A549 (cell line): Measurements from ENCODE around the gene C1orf50. TPM values are rescaled to one million over a fixed set of nuclear protein-coding genes. Genes with fewer than 3 reads are reported as not detected.

Experiments used
- ATAC-seq, 2 experiments: fragments of 200-7000 bp in 1 of 2; fragments of >200 bp in 1 of 2; cut with Nextera tagmentation in 1 of 2; cut with Tn5 transposase in 1 of 2; 3 replicates each; pipeline versions ENCODE4 v1.8.0 to v1.9.1; 2018 to 2020; ENCODE audit warnings: mild to moderate bottlenecking in 1 of 2, moderate library complexity in 1 of 2
- CTCF ChIA-PET: fragments of 300-600 bp; sonication (Branson Sonifier 250); formaldehyde crosslinking; extraction: SDS; loops from one replicate; lab custom pipeline; 2021; ENCODE audit warnings: antibody characterized with exemption, inconsistent platforms; lab: Yijun Ruan, JAX
- POLR2A ChIA-PET: fragments of 350-600 bp; formaldehyde crosslinking; extraction: SDS; loops from one replicate; lab custom pipeline; 2021; ENCODE audit warnings: antibody characterized with exemption, inconsistent platforms; lab: Yijun Ruan, JAX
- DNase-seq, 2 experiments: peaks; one replicate each; pipeline versions ENCODE4 v3.0.0 to v3.0.0-alpha.2; 2011 to 2016; ENCODE audit warnings: low read depth in 1 of 2, low spot score in 1 of 2
- FAIRE-seq: peaks from 2 replicates; lab custom pipeline; 2011; peaks lifted over from hg19 to GRCh38; lab: Jason Lieb, UNC
- H3K27ac ChIP-seq, 2 experiments: fragments of >200 bp; sonication (Bioruptor Twin); formaldehyde crosslinking; 3 replicates each; pipeline ENCODE4 v1.5.1; 2016 to 2017
- H3K4me1 ChIP-seq: fragments of >200 bp; sonication (Bioruptor Twin); formaldehyde crosslinking; 3 replicates; pipeline ENCODE4 v1.6.1; 2016
- H3K4me2 ChIP-seq: fragments of >200 bp; sonication (Bioruptor Twin); formaldehyde crosslinking; 3 replicates; pipeline ENCODE4 v1.6.1; 2016
- H3K4me3 ChIP-seq: fragments of >200 bp; sonication (Bioruptor Twin); formaldehyde crosslinking; 3 replicates; pipeline ENCODE4 v1.5.1; 2016
- H3K9me3 ChIP-seq: fragments of >200 bp; sonication (Bioruptor Twin); formaldehyde crosslinking; 3 replicates; pipeline ENCODE4 v1.6.1; 2016
- BCL3 ChIP-seq: fragments of >200 bp; sonication (Bioruptor Twin); formaldehyde crosslinking; IDR thresholded peaks from 3 replicates; pipeline ENCODE4 v1.6.1; 2016
- CBX8 ChIP-seq: fragments of 200-600 bp; sonication (generic); IDR thresholded peaks from 2 replicates; pipeline ENCODE4 v1.6.1; 2016
- CHD4 ChIP-seq: fragments of 200-600 bp; sonication (generic); IDR thresholded peaks from 2 replicates; pipeline ENCODE4 v1.6.1; 2016; ENCODE audit warnings: antibody characterized with exemption, mild to moderate bottlenecking, borderline replicate concordance
- E2F6 ChIP-seq: IDR thresholded peaks from 2 replicates; pipeline ENCODE4 v1.6.1; 2012; ENCODE audit warnings: low read depth, borderline replicate concordance
- EHF ChIP-seq: fragments of 250-450 bp; sonication (Bioruptor Pico); IDR thresholded peaks from 2 replicates; pipeline ENCODE4 v1.5.0; 2020; ENCODE audit warnings: mild to moderate bottlenecking
- ESRRA ChIP-seq: fragments of 150-350 bp; IDR thresholded peaks from 2 replicates; pipeline ENCODE4 v1.6.1; 2014; ENCODE audit warnings: mild to moderate bottlenecking, low read length, borderline replicate concordance
- FOXS1 ChIP-seq: fragments of 250-450 bp; sonication (Bioruptor Pico); IDR thresholded peaks from 2 replicates; pipeline ENCODE4 v1.5.0; 2020; ENCODE audit warnings: mild to moderate bottlenecking, moderate library complexity
- HDAC2 ChIP-seq: fragments of 200-600 bp; sonication (generic); IDR thresholded peaks from 2 replicates; pipeline ENCODE4 v1.6.1; 2016
- HES2 ChIP-seq: fragments of >200 bp; sonication (Bioruptor Twin); formaldehyde crosslinking; IDR thresholded peaks from 2 replicates; pipeline ENCODE4 v1.6.1; 2016
- HEYL ChIP-seq: fragments of 250-450 bp; sonication (Bioruptor Pico); IDR thresholded peaks from 2 replicates; pipeline ENCODE4 v1.8.0; 2021; ENCODE audit warnings: mild to moderate bottlenecking, moderate library complexity
- JUNB ChIP-seq: fragments of >200 bp; sonication (Bioruptor Twin); formaldehyde crosslinking; IDR thresholded peaks from 2 replicates; pipeline ENCODE4 v1.6.1; 2016
- KDM5A ChIP-seq: fragments of 200-600 bp; sonication (generic); IDR thresholded peaks from 2 replicates; pipeline ENCODE4 v1.6.1; 2016; ENCODE audit warnings: antibody characterized with exemption, mild to moderate bottlenecking
- MAFK ChIP-seq: fragments of 450-650 bp; IDR thresholded peaks from 2 replicates; pipeline ENCODE4 v1.6.1; 2014; ENCODE audit not compliant: partially characterized antibody
- MAZ ChIP-seq: fragments of 150-350 bp; IDR thresholded peaks from 2 replicates; pipeline ENCODE4 v1.6.1; 2014; ENCODE audit warnings: antibody characterized with exemption, low read depth, low read length, borderline replicate concordance
- MYC ChIP-seq: IDR thresholded peaks from 2 replicates; pipeline ENCODE4 v1.6.1; 2012; ENCODE audit warnings: mild to moderate bottlenecking, inconsistent platforms, low read length, improper control_type of control experiment, borderline replicate concordance
- NR3C1 ChIP-seq: fragments of >200 bp; sonication (Bioruptor Twin); formaldehyde crosslinking; IDR thresholded peaks from 3 replicates; pipeline ENCODE4 v1.6.1; 2017
- PBX3 ChIP-seq: IDR thresholded peaks from 2 replicates; pipeline ENCODE4 v1.6.1; 2012
- POLR2AphosphoS2 ChIP-seq: conservative IDR thresholded peaks from 2 replicates; pipeline ENCODE4 v1.6.1; 2012; ENCODE audit warnings: low read length, improper control_type of control experiment, inconsistent platforms
- RAD21 ChIP-seq, 2 experiments: fragments of >200 bp in 1 of 2; sonication (Bioruptor Twin) in 1 of 2; formaldehyde crosslinking in 1 of 2; IDR thresholded peaks in 1 of 2; conservative IDR thresholded peaks in 1 of 2; 2 replicates in 1 of 2; 3 replicates in 1 of 2; pipeline ENCODE4 v1.6.1; 2012 to 2018; ENCODE audit warnings: inconsistent platforms in 1 of 2
- RARB ChIP-seq: fragments of 250-450 bp; sonication (Bioruptor Pico); IDR thresholded peaks from 2 replicates; pipeline ENCODE4 v1.8.0; 2021; ENCODE audit warnings: mild to moderate bottlenecking, moderate library complexity
- RCOR1 ChIP-seq: fragments of 150-350 bp; IDR thresholded peaks from 2 replicates; pipeline ENCODE4 v1.6.1; 2014; ENCODE audit warnings: antibody characterized with exemption, low read length, low read depth
- REST ChIP-seq: fragments of 200-600 bp; sonication (generic); IDR thresholded peaks from 2 replicates; pipeline ENCODE4 v1.6.1; 2016; ENCODE audit warnings: antibody characterized with exemption, mild to moderate bottlenecking, moderate library complexity
- RFX5 ChIP-seq: fragments of 450-650 bp; IDR thresholded peaks from 2 replicates; pipeline ENCODE4 v1.7.1; 2014; ENCODE audit warnings: antibody characterized with exemption, mild to moderate bottlenecking, moderate library complexity
- RNF2 ChIP-seq: fragments of 200-600 bp; sonication (generic); IDR thresholded peaks from 2 replicates; pipeline ENCODE4 v1.6.1; 2016; ENCODE audit warnings: low read depth, mild to moderate bottlenecking, antibody characterized with exemption, moderate library complexity, borderline replicate concordance
- ZC3H11A ChIP-seq: fragments of 450-650 bp; IDR thresholded peaks from 2 replicates; pipeline ENCODE4 v1.6.1; 2014; ENCODE audit warnings: antibody characterized with exemption, mild to moderate bottlenecking
- ZSCAN20 ChIP-seq: fragments of 250-450 bp; sonication (Bioruptor Pico); IDR thresholded peaks from 2 replicates; pipeline ENCODE4 v1.8.0; 2022; ENCODE audit warnings: mild to moderate bottlenecking, moderate library complexity
- WGBS: methylation state at CpG from one replicate; pipeline ENCODE4 v1.1.6; 2017; ENCODE audit errors: missing lambda C conversion rate; 5-methylcytosine and 5-hydroxymethylcytosine counted together
- polyA plus RNA-seq, 4 experiments: library from polyadenylated mRNA; depleted of rRNA in 3 of 4; stranded (reverse); fragments of >200 nt; fragmentation: RNase III in 1 of 4; extraction: RNeasy Plus Mini Kit Qiagen cat#74134 plus additional on column Dnase treatment in 1 of 4; gene quantifications; 2 replicates in 3 of 4; 3 replicates in 1 of 4; pipeline ENCODE4 v1.2.3, GENCODE V29; 2011 to 2017
- TF ChIP-seq, protein P1 (sequence below): IDR thresholded peaks from 2 replicates; pipeline ENCODE4 v1.6.1; 2012

C1orf50 gene
- polyA plus RNA-seq, 2 of the 4 experiments (the other 2 are of a cell fraction), result 1.9 to 2.6 TPM

GRCh38 chr1:42766741-42767509 lies at the start of gene C1orf50, which contains the start of gene P3H1 (continued):
- TF ChIP-seq PBX3, result no peak
- peak; percentile 51; the same call in 1 of the 2 replicates for TF ChIP-seq KDM5A
- TF ChIP-seq, protein P1, sequence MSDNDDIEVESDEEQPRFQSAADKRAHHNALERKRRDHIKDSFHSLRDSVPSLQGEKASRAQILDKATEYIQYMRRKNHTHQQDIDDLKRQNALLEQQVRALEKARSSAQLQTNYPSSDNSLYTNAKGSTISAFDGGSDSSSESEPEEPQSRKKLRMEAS, result no peak
- no peak for TF ChIP-seq FOXS1
- TF ChIP-seq HEYL (CRISPR knock-in tag), result no peak
- TF ChIP-seq REST, result no peak
- TF ChIP-seq RCOR1, result no peak
- no peak for TF ChIP-seq POLR2AphosphoS2
- no peak for TF ChIP-seq RARB (CRISPR knock-in tag)
- TF ChIP-seq ZC3H11A, result no peak
- no peak for TF ChIP-seq EHF
- peak; percentile 17 for TF ChIP-seq MAFK
- no peak for TF ChIP-seq HES2
- no peak for TF ChIP-seq CBX8
- no peak for TF ChIP-seq CHD4

- Histone ChIP-seq H3K27ac (no peak overlapping the region), H3K9me3 (no peaks in the 10 kb centered on the region), H3K4me2 (no peak overlapping the region), H3K4me1 (no peaks in the 10 kb centered on the region), H3K4me3 (no peak overlapping the region)
- no peak for FAIRE-seq
- no peak for TF ChIP-seq RNF2
- TF ChIP-seq RCOR1, result no peak
- no peak for TF ChIP-seq HDAC2
- no peak for TF ChIP-seq ZSCAN20 (CRISPR knock-in tag)
- no peak for TF ChIP-seq NR3C1
- no peak for TF ChIP-seq PBX3
- DNase-seq, result no peak
- POLR2A ChIA-PET, result no interaction called here
- CTCF ChIA-PET, result no interaction called here
- 100% methylated on average over 1 of the region's 1 CpG for WGBS
- ATAC-seq, result no peak; a peak in 1 of 6 replicates
These were observed 46.2 kb upstream of the C1orf50 start for GRCh38 chr1:42720868-42721267.

DNA sequence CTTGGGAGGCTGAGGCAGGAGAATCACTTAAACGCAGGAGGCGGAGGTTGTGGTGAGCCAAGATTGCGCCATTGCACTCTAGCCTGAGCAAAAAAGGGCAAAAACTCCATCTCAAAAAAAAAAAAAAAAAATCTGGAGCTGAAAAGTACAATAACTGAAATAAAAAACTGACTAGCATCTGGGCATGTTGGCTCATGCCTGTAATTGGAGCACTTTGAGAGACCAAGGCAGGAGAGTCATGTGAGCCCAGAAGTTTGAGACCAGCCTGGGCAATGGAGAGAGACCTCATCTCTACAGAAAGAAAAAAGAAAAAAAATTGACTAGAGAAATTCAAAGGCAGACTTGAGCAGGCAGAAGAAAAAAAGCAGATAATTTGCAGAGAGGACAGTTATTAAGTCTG lies 45.1 kb upstream of the C1orf50 start:
- H3K4me2 ChIP-seq, result no peak overlapping the region
- no peaks in the 10 kb centered on the region for H3K4me1 ChIP-seq
- ChIA-PET CTCF (no interaction called here), POLR2A (no interaction called here)
- no peak for ATAC-seq
- WGBS, result 100% methylated on average over 3 of the region's 3 CpGs
- H3K4me3 ChIP-seq, result no peak overlapping the region
- H3K27ac ChIP-seq, result no peak overlapping the region
- no peaks in the 10 kb centered on the region for H3K9me3 ChIP-seq
- no peak for FAIRE-seq
- no peak for DNase-seq
- TF ChIP-seq FOXS1, result no peak
- no peak for TF ChIP-seq RCOR1
- TF ChIP-seq ESRRA, result no peak
- no peak for TF ChIP-seq E2F6
- no peak for TF ChIP-seq JUNB
- TF ChIP-seq HES2, result no peak
- no peak for TF ChIP-seq MYC
- TF ChIP-seq BCL3, result no peak
- TF ChIP-seq MAZ, result no peak
- TF ChIP-seq ZC3H11A, result no peak
- no peak for TF ChIP-seq RAD21 (conservative IDR thresholded peaks at IDR 0.05 in 1 of 2, IDR thresholded peaks at IDR 0.05 in 1 of 2)
- no peak for TF ChIP-seq RFX5
- TF ChIP-seq CBX8, result no peak
